ENCODE measurements around the gene GRM2.

DNA sequence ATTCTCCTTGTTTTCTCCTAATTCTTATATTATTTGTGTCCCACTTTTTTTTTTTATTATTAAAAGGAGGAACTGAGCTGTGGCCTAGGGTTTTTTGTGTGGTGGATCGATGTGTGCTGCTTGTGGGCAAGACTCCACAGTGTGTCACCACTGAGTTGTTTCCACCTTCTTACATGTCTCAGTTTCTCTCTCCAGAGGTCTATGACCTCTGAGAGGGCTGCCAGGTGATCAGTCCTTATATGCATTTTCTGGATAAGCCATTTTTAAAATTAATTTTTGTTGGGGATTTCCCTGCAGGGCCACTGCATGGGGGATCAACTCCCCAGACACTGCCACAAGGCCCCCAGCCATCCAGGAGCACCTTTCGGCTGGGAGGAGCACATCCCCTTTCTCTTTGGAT is 44.4 kb downstream of the GRM2 start:
- no peak for TF ChIP-seq EZH2phosphoT487 (IDR thresholded peaks at IDR 0.05; ENCODE audit: borderline replicate concordance, low read length)
- TF ChIP-seq, protein P1, sequence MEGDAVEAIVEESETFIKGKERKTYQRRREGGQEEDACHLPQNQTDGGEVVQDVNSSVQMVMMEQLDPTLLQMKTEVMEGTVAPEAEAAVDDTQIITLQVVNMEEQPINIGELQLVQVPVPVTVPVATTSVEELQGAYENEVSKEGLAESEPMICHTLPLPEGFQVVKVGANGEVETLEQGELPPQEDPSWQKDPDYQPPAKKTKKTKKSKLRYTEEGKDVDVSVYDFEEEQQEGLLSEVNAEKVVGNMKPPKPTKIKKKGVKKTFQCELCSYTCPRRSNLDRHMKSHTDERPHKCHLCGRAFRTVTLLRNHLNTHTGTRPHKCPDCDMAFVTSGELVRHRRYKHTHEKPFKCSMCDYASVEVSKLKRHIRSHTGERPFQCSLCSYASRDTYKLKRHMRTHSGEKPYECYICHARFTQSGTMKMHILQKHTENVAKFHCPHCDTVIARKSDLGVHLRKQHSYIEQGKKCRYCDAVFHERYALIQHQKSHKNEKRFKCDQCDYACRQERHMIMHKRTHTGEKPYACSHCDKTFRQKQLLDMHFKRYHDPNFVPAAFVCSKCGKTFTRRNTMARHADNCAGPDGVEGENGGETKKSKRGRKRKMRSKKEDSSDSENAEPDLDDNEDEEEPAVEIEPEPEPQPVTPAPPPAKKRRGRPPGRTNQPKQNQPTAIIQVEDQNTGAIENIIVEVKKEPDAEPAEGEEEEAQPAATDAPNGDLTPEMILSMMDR (conservative IDR thresholded peaks at IDR 0.05; ENCODE audit: low read depth, low read length): no peak
- no peak for TF ChIP-seq EZH2 (IDR thresholded peaks at IDR 0.05; ENCODE audit: low read length, unreplicated experiment)

All from PC-3 (cell line).